Forelimb muscle (tissue), 1 donor: ENCODE measurements around the gene SUZ12. TPM values are rescaled to one million over a fixed set of nuclear protein-coding genes. Genes with fewer than 3 reads are reported as not detected.
"Not testable (repeated sequence)": the region's sequence is repeated elsewhere in the genome, so short reads cannot be mapped to it uniquely, and the experiment has no call there.

ENCODE experiments used
- DNase-seq: peaks from one replicate; pipeline ENCODE4 v3.0.0-alpha.2; 2013; ENCODE audit warnings: low read depth
- polyA plus RNA-seq: library from polyadenylated mRNA; unstranded; fragments of 120-200 nt; gene quantifications from one replicate; pipeline ENCODE4 v1.2.1, GENCODE V29; 2013; ENCODE audit not compliant: insufficient read length

The SUZ12 gene
- polyA plus RNA-seq, 1 donor = 19.6 TPM

DNA sequence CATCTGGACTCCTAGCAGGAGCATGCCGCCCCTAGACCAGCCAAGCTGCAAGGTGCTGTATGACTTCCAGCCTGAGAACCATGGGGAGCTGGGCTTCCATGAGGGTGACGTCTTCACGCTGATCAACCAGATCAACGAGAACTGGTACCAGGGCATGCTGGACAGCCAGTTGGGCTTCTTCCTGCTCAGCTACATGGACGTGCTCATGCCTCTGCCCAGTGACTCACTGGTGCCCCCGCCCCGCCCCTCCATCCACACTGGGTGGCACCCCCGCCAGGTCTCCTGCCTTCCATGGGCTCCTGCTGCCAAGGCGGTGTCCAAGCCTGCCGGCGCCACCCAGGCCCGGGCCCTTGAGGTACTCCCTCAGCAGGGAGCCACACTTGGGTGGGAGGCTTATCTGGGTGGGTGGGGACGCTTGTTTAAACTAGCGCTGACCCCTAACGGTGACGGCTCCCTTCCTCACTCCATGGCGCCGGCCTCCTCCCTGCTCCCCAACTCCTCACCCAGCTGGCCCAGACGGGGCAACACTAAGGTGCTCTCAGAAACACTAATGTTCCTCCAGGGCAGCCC is 104.6 kb downstream of the SUZ12 start:
- DNase-seq = not testable (repeated sequence)

DNA sequence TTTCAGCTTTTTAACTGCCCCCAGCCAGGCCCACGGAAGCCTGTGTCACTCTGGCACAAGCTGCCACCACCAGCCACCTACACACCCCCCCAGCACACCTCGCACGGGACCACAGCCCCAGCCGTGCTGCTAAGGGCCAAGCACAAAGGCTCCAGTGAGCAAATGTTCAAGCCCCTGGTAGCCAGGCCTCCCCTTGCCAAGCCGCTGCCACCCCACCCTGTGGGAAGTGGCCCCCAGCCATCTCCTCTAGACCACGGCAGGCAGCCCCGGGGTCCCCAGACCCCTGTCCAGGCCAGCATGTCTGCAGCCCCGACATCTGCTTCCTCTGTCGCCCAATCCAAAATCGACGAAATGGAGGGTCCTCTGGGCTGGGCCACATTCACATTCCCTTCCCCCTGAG is 105.5 kb downstream of the SUZ12 start:
- not testable (repeated sequence) for DNase-seq

DNA sequence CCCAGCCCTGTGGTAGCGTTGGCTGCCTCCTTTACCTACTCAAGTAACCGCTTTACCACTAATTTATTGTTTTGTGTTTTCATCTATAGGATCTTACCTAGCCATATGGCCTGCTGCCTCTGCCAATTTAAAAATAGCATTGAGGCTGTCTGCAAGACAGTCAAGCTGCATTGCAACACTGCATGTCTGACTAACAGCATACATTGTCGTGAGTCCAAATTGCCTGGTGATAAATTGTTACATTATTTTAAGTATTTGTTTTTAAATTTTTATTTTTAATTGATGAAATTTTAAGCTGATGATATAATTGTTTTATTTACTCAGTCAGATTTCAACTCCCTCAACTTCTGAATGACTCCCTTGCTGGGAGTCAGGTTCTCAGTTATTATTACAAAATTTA is 108.8 kb downstream of the SUZ12 start:
- not testable (repeated sequence) for DNase-seq

DNA sequence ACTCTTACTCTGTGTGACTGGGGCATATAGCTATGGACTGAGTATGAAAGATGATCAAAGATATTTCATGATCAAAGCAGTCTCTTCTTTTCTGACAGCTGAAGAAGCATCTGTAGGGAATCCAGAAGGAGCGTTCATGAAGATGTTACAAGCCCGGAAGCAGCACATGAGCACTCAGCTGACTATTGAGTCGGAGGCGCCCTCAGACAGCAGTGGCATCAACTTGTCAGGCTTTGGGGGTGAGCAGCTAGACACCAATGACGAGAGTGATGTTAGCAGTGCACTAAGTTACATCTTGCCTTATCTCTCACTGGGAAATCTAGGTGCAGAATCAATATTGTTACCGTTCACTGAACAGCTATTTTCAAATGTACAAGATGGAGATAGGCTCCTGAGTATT is 110.9 kb downstream of the SUZ12 start:
- not testable (repeated sequence) for DNase-seq

Other genes starting within 250 kb of the SUZ12 start
- gene COPRS, start 77.8 kb upstream of the SUZ12 start, polyA plus RNA-seq = 31.4 TPM
- gene UTP6, start 35.3 kb upstream of the SUZ12 start, polyA plus RNA-seq = 41.4 TPM
- 12.7 TPM for gene LRRC37B, start 70.4 kb downstream of the SUZ12 start, polyA plus RNA-seq
- 32.8 TPM for gene RHOT1, start 205.5 kb downstream of the SUZ12 start, polyA plus RNA-seq